ENCODE measurements around the gene KBTBD6. TPM values are rescaled to one million over a fixed set of nuclear protein-coding genes. Genes with fewer than 3 reads are reported as not detected.
A peak's percentile ranks its signal among the peaks of the same experiment; 100 is the strongest.

The KBTBD6 gene
- total RNA-seq, 1 donor from 2014 or later, result 20.9 TPM

DNA sequence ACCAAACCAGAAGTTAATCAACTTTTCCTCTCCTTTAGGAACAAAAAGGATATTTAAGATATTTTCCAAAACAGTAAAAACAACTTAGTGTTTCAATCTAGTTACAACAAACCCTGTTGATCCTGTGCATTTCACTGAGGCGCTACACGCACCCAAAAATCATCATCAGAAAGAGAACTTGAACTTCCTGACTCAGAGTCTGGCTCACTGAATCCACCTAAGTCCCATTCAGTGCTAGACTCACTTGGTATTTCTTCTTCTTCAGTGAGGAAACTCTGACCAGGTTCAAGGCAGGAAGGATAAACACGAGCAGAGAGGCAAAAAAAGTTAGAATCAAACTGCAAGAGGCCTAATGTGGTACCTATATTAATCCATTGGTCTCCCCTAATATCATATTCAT is 2.2 kb downstream of the KBTBD6 start:
- H3K27me3 Mint-ChIP-seq (ENCODE audit: low read depth), result no peaks in the 10 kb centered on the region
- peaks cover 48% of the 10 kb centered on the region for H3K4me1 Mint-ChIP-seq
- H3K36me3 Mint-ChIP-seq (ENCODE audit: low read depth), result peaks cover 16% of the 10 kb centered on the region
- H3K27ac Mint-ChIP-seq (ENCODE audit: unreplicated experiment), result no peak overlapping the region
- TF ChIP-seq, protein P1, sequence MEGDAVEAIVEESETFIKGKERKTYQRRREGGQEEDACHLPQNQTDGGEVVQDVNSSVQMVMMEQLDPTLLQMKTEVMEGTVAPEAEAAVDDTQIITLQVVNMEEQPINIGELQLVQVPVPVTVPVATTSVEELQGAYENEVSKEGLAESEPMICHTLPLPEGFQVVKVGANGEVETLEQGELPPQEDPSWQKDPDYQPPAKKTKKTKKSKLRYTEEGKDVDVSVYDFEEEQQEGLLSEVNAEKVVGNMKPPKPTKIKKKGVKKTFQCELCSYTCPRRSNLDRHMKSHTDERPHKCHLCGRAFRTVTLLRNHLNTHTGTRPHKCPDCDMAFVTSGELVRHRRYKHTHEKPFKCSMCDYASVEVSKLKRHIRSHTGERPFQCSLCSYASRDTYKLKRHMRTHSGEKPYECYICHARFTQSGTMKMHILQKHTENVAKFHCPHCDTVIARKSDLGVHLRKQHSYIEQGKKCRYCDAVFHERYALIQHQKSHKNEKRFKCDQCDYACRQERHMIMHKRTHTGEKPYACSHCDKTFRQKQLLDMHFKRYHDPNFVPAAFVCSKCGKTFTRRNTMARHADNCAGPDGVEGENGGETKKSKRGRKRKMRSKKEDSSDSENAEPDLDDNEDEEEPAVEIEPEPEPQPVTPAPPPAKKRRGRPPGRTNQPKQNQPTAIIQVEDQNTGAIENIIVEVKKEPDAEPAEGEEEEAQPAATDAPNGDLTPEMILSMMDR (conservative IDR thresholded peaks at IDR 0.05), result no peak
- H3K9me3 Mint-ChIP-seq, result no peaks in the 10 kb centered on the region
- peak overlapping the region; percentile 99 for H3K4me3 Mint-ChIP-seq
- no peak for DNase-seq (ENCODE audit: low read depth, low spot score)

DNA sequence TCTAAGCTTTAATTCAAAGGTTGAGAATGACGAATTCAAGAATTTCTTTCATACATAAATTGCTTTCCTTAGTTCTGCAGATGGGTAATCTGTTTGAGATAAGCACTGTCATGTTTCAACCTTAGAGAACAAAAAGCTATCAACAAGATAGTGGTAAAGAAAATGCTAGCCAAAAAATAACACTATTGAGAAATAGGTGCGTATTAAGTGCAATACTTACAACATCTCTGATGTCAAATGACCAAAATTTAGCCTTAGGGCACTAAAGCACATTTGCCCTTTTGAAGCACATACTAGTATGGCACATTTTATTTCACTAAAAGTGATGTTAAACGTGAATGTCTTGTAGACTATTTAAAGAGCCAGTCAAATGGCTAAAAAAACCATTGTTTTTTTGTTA is 4.9 kb downstream of the KBTBD6 start:
- Mint-ChIP-seq H3K4me3 (no peak overlapping the region), H3K36me3 (ENCODE audit: low read depth) (peaks cover 21% of the 10 kb centered on the region), H3K4me1 (peaks cover 34% of the 10 kb centered on the region), H3K27ac (ENCODE audit: unreplicated experiment) (no peak overlapping the region), H3K9me3 (no peaks in the 10 kb centered on the region), H3K27me3 (ENCODE audit: low read depth) (no peaks in the 10 kb centered on the region)
- TF ChIP-seq, protein P1 (conservative IDR thresholded peaks at IDR 0.05), result no peak
- no peak for DNase-seq (ENCODE audit: low read depth, low spot score)

DNA sequence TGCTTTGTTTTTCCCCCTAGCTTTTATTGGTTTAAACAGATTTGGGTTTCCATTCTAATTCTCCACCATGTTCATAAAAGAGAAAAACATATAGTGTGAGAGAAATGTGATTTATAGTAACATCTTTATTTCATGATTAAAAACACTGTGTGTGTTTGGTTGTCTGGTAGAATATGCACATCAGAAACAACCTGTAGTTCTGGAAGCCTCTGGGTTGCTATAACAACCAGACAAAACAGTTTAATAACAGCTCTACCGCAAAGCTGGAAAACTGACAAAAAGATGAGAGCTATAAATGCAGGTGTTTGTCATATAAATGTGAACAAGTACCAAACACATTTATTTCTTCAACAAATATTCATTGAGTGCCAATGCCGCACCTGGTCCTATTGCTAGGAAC is 9.8 kb downstream of the KBTBD6 start:
- Mint-ChIP-seq H3K36me3 (ENCODE audit: low read depth) (peaks cover 8% of the 10 kb centered on the region), H3K27ac (ENCODE audit: unreplicated experiment) (no peak overlapping the region), H3K4me1 (peaks cover under 1% of the 10 kb centered on the region), H3K4me3 (no peak overlapping the region), H3K9me3 (no peaks in the 10 kb centered on the region), H3K27me3 (ENCODE audit: low read depth) (no peaks in the 10 kb centered on the region)
- TF ChIP-seq, protein P1 (conservative IDR thresholded peaks at IDR 0.05), result no peak
- DNase-seq (ENCODE audit: low read depth, low spot score), result no peak

DNA sequence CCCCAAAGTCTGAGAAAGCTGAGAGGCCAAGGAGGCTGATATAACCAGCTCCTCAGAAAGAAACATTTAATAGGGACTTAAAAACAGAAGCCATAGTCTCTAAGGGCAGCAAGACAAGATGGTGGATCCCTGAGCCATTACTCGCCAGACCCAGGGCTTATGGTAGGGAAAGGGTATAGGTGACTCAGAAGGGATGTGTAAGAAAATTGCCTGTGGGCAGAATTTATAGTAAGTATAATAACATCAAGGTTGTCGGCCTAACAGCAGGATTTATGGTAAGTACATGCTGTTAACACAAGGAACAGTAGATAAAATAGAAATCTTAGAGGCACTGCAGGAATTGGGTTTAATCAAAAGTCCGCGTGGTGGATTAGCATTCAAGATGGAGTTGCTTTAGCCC is 14.7 kb downstream of the KBTBD6 start:
- TF ChIP-seq, protein P1 (conservative IDR thresholded peaks at IDR 0.05), result no peak
- Mint-ChIP-seq H3K4me1 (no peaks in the 10 kb centered on the region), H3K27me3 (ENCODE audit: low read depth) (no peaks in the 10 kb centered on the region), H3K36me3 (ENCODE audit: low read depth) (no peaks in the 10 kb centered on the region), H3K27ac (ENCODE audit: unreplicated experiment) (no peak overlapping the region), H3K9me3 (no peaks in the 10 kb centered on the region), H3K4me3 (no peak overlapping the region)
- no peak for DNase-seq (ENCODE audit: low read depth, low spot score)

- Mint-ChIP-seq H3K36me3 (ENCODE audit: low read depth) (no peaks in the 10 kb centered on the region), H3K9me3 (no peaks in the 10 kb centered on the region), H3K4me3 (no peak overlapping the region), H3K4me1 (no peaks in the 10 kb centered on the region), H3K27me3 (ENCODE audit: low read depth) (no peaks in the 10 kb centered on the region), H3K27ac (ENCODE audit: unreplicated experiment) (no peak overlapping the region)
- DNase-seq (ENCODE audit: low read depth, low spot score), result no peak
- TF ChIP-seq, protein P1 (conservative IDR thresholded peaks at IDR 0.05), result no peak
Observed at GRCh38 chr13:41111454-41111853, 21.1 kb downstream of the KBTBD6 start.

- no peak overlapping the region for H3K4me3 Mint-ChIP-seq
- no peaks in the 10 kb centered on the region for H3K4me1 Mint-ChIP-seq
Observed at GRCh38 chr13:41107584-41108014, 25.0 kb downstream of the KBTBD6 start.

More at GRCh38 chr13:41107584-41108014, 25.0 kb downstream of the KBTBD6 start:
- no peak for DNase-seq (ENCODE audit: low read depth, low spot score)
- Mint-ChIP-seq H3K27me3 (ENCODE audit: low read depth) (no peaks in the 10 kb centered on the region), H3K27ac (ENCODE audit: unreplicated experiment) (no peak overlapping the region), H3K36me3 (ENCODE audit: low read depth) (no peaks in the 10 kb centered on the region), H3K9me3 (no peaks in the 10 kb centered on the region)
- TF ChIP-seq, protein P1 (conservative IDR thresholded peaks at IDR 0.05), result no peak

Data from neural crest cell (in vitro differentiated cells).